NCI-H2107 treated with DMSO at 0.1 percent for 48 hours (cell line): ENCODE measurements around the gene KRTAP21-1.
"Not testable (repeated sequence)": the region's sequence is repeated elsewhere in the genome, so short reads cannot be mapped to it uniquely, and the experiment has no call there.

Source experiments
- DNase-seq: peaks from one replicate; lab custom pipeline; 2025; ENCODE audit not compliant: unreplicated experiment; lab: John Stamatoyannopoulos, UW

The KRTAP21-1 gene

GRCh38 chr21:30755328-30755727 lies at the start of gene KRTAP21-1:
Gene KRTAP21-1 (minus strand): TSS chr21:30755428. CDS start chr21:30755378, 50 bp downstream.
- not testable (repeated sequence) for DNase-seq

- no peak for DNase-seq
These were observed 45.4 kb upstream of the KRTAP21-1 start for GRCh38 chr21:30800605-30801004.

GRCh38 chr21:30793581-30794314 lies 38.5 kb upstream of the KRTAP21-1 start:
- no peak for DNase-seq

GRCh38 chr21:30779249-30779648 lies 24.0 kb upstream of the KRTAP21-1 start:
- DNase-seq = no peak

GRCh38 chr21:30769724-30770431 lies 14.7 kb upstream of the KRTAP21-1 start:
- DNase-seq = no peak

GRCh38 chr21:30760776-30761175 lies 5.5 kb upstream of the KRTAP21-1 start:
- DNase-seq = no peak

GRCh38 chr21:30758306-30758705 lies 3.1 kb upstream of the KRTAP21-1 start:
- no peak for DNase-seq

- no peak for DNase-seq
These were observed 8.1 kb downstream of the KRTAP21-1 start, which contains the start of gene KRTAP21-2 for GRCh38 chr21:30747159-30747558. Gene KRTAP21-2 (minus strand): TSS chr21:30747259. CDS start chr21:30747202, 57 bp downstream.

- no peak for DNase-seq
These were observed 14.8 kb downstream of the KRTAP21-1 start for GRCh38 chr21:30740462-30740861.

GRCh38 chr21:30733026-30733425 lies 22.2 kb downstream of the KRTAP21-1 start:
- DNase-seq = no peak

- DNase-seq = no peak
These were observed 28.5 kb downstream of the KRTAP21-1 start for GRCh38 chr21:30726726-30727125.

GRCh38 chr21:30719401-30719800 lies 35.8 kb downstream of the KRTAP21-1 start:
- no peak for DNase-seq

GRCh38 chr21:30718239-30718909 lies 36.9 kb downstream of the KRTAP21-1 start, which contains the start of gene KRTAP21-3:
Gene KRTAP21-3 (minus strand): TSS chr21:30718777. CDS start chr21:30718759, 18 bp downstream.
- DNase-seq = no peak

GRCh38 chr21:30717105-30717504 lies 38.1 kb downstream of the KRTAP21-1 start:
- no peak for DNase-seq

- no peak for DNase-seq
These were observed 40.3 kb downstream of the KRTAP21-1 start for GRCh38 chr21:30714946-30715345.

- DNase-seq = no peak
These were observed 40.8 kb downstream of the KRTAP21-1 start for GRCh38 chr21:30714456-30714855.

- no peak for DNase-seq
These were observed 41.5 kb downstream of the KRTAP21-1 start for GRCh38 chr21:30713766-30714165.

- no peak for DNase-seq
These were observed 44.7 kb downstream of the KRTAP21-1 start for GRCh38 chr21:30710499-30710898.

GRCh38 chr21:30707409-30707808 lies 47.8 kb downstream of the KRTAP21-1 start:
- DNase-seq = no peak
